Hepatocyte (in vitro differentiated cells): ENCODE results near the gene NRXN2.

Experiments used
- CTCF ChIP-seq: fragments of 200-600 bp; sonication (generic); IDR thresholded peaks from 2 replicates; pipeline ENCODE4 v1.5.1; 2016; ENCODE audit warnings: antibody characterized with exemption, mild to moderate bottlenecking; ENCODE audit not compliant: poor library complexity
- EZH2 ChIP-seq: fragments of 200-600 bp; sonication (generic); IDR thresholded peaks from 2 replicates; pipeline ENCODE4 v1.6.1; 2016; ENCODE audit warnings: antibody characterized with exemption, mild to moderate bottlenecking, borderline replicate concordance
- EZH2phosphoT487 ChIP-seq: fragments of 200-600 bp; sonication (generic); IDR thresholded peaks from one replicate; pipeline ENCODE4 v1.6.1; 2018; ENCODE audit warnings: antibody characterized with exemption, mild to moderate bottlenecking, low read depth, moderate library complexity; ENCODE audit not compliant: unreplicated experiment, severe bottlenecking

- TF ChIP-seq CTCF (no peak), EZH2 (no peak), EZH2phosphoT487 (no peak)
Measured at GRCh38 chr11:64561984-64562722, 160.8 kb downstream of the NRXN2 start.
